NOMO-1 treated with dmso at 0.1 percent for 144 hours (cell line): ENCODE results near the gene PTGIS.
"Not testable (repeated sequence)": the region's sequence is repeated elsewhere in the genome, so short reads cannot be mapped to it uniquely, and the experiment has no call there.

Experiments
- DNase-seq: peaks from one replicate; lab custom pipeline; 2025; ENCODE audit not compliant: unreplicated experiment; lab: John Stamatoyannopoulos, UW

PTGIS gene

DNA sequence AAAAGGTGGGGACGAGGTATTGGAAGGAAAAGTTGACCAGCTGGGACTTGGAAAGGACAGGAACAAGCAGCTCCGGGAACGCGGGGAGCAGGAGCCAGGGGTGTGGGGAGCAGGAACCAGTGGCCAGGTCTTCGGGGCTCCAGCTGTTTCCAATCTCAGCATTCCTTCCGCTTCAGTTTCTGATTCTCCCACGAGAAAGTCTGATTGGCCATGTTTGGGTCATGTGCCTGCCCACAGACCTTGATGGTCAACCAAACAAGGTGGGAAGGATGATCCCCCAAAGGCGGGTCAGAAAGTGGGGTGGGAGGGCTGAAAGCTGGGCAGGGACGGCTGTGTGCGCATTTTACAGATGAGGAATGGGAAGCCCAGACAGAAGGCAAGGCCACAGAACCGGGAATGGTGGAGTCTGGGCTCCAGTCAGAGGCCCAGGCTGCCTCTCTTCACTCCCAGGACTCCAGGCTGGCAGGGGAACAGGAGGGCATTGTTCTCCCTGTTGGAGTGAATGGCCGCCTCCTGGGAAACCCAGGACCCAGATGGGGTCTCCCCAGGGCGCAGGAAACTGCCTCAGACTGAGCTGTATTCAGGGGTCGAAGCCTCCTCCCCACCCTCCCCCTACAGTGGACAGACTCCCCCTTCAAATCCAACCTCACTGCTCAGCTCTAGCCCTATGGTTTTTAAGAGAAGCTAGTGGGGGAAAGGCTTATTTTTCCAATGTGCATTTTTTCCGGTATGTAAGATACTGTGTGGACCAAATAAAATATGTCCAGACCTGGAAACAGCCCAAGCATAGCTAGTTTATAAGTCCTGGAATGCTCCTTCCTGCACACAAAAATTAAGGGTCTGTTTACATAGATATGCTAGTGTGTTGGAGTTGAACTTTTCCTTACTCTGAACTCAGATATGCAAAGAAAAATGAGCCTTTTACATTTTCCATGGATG is 12.2 kb upstream of the PTGIS start:
- DNase-seq, result no peak

DNA sequence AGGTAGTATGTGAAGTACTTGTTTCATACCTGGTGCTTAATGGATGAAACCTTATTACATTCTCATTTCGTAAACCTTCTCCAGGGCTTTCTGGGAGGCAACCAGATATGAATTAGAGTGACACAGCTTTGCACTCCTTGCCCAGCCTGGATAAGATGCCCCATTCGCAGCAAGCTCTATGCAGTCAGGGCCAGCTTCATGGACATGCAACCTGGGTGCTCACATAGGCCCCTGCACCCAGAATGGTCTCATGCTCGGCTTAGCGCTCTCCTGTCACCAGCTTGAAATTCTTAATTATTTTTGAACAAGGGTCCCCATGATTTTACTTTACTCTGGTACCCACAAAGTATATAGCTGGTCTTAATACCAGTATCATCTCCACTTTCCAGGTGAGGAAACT is 11.3 kb upstream of the PTGIS start:
- DNase-seq, result no peak

DNA sequence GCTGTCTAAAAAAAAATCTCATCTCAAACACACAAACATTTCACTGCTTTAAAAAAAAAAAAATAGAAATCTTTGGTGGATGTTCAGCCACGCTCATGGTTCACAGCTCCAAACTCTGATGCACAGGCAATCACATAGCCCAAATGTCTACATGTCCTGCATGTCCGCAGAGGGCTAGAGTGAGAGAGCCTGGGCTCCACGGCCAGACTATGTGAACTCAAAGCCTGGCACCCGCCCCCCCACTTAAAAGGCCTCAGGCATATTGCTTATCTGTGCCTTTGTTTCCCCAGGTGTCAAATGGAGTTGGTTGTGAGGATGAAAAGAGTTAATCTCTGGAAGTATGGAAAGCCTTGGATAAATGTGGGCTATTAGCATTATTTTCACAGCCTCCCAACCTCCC is 10.5 kb upstream of the PTGIS start:
- DNase-seq, result no peak

DNA sequence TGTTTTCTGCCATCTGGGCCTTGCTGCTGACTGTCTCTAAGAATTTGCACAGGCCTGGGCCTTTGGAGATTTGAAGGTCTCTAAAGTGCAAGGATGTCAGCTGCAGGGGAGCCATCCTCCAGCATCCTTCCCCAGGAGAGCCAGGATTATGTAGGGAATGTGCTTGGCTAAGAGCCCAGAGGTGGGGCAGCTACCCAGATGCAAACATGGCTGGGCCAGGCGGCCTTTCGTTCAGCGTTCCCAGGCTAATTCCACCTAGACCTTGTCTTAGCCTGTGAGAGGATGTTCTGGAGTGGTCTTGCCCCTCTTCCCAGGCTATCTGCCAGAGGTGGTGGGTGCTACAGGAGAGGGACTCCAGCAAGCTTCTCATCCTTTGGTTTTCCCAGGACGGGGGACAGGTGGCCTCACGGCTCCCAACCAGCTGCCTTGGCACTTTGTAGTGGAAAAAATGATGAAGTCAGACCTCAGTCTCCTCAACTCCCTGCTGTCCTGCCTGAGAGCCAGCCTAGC is 7.7 kb upstream of the PTGIS start:
- no peak for DNase-seq

DNA sequence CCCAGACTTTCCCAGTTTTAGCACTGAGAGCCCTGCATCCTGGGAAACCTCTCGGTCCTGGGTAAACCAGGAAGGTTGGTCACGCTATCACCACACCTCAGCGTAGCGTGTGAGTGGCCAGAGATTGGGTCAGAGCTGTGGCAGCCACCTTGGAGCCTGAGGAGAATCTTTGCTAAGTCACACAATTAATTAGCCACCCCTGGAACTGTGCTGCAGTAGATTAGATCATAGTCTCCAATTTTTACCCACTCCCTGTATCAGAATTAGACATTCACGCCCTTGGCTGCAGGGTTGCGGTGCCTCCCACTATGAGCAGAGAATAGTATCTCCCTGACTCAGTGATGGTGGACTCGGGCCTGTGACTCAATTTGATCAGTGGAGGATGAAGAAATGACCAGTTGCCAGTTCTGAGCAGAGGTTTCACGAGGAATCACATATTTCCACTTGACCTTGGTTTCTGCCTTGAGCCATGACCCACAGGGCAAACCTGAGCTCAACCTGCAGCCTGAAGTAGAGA is 6.0 kb upstream of the PTGIS start:
- no peak for DNase-seq

DNA sequence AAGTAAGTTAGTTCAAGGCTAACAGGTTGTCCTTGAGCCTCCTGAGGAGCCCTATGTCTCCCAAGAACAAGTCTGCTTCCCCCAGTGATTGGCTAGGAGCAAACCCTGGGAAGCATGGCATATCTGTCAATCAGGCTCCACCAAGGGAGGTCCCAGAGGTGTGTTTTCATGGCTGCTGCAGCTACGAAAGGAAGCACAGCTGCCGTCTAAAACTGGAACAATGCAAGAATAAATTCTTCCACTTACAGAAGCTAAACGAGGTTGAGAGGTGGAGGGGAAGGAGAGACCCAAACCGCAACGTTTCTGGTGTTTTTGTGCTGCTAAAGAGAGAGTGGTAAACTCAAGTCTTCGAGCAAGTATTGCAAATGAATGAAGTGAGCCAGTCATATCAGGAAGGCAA is 4.9 kb upstream of the PTGIS start:
- no peak for DNase-seq

DNA sequence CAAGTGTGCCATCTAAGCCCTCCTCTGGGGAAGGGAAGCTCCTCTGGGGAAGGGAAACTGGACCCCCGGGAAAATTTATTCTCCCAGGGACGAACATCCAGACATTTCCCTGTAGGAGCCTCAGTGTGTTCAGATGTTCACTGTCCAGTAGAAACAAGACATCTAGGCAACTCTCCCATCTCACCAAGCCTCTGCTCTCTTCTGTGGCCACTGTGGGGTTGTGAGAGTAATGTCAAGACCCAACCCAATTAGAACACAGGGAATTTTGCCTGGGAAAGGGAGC is 3.6 kb upstream of the PTGIS start:
- no peak for DNase-seq

DNA sequence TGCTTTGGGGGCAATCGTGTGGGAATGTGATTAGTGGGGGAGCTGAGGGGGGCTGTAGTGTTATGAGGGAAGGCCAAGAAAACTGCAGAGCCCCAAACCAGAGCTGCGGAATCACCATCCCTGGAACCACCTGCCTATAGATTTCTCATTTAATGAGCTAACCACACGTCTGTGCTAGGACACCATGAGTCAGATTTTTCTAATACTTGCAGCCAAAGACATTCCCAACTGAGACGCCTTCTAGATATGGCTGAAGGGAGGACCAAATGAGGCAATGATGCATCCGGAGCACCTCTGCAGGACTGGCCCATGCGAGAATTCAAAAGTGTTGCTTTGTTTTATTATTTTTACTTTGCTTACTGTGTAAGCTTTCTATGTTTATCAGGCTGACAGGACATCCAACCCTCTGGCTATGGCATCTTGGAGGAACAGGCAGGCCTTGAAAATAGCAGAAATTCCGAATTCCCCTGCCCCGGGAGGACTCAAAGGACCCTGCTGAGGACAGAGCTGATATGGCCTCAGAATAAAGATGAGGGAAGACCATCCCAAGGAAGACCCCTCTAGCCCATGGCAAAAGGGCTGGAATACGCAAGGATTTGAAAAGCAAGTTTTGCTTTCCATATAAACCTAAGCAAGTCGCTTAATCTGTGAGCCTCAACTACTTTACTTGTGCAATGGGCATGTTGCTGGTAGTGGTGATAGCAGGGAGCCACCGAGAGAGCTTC is 3.1 kb upstream of the PTGIS start:
- no peak for DNase-seq

DNA sequence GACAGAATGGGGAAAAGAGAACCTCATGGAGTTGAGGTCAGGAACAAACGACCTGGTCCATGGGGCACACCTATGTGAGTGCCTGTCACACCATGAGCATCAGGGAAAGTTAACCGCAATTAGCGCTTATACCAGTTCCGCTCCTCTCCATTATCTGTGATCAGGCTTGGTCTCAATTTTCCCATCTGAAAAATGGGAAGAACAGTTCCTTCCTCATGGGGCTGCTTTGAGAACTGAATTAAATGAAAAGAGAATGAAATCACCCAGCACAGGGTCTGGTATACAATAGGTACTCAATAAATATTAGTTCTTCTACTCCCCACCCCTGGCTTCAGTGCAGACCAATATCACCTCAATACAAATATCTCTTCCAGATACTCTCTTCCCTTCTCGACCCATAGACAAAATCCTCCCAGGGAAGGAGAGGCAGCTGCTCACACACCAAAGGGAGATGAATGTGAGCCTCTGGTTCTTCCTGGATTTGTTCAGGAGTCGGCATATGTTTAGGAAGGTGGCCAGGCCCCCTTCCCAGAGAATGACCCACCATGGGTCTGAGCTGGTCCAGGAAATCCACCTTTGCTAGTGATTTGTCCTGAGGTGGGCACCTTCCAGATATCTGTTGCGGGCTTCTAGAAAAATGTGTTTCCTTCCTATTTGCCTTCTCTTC is 2.4 kb upstream of the PTGIS start:
- DNase-seq, result no peak

DNA sequence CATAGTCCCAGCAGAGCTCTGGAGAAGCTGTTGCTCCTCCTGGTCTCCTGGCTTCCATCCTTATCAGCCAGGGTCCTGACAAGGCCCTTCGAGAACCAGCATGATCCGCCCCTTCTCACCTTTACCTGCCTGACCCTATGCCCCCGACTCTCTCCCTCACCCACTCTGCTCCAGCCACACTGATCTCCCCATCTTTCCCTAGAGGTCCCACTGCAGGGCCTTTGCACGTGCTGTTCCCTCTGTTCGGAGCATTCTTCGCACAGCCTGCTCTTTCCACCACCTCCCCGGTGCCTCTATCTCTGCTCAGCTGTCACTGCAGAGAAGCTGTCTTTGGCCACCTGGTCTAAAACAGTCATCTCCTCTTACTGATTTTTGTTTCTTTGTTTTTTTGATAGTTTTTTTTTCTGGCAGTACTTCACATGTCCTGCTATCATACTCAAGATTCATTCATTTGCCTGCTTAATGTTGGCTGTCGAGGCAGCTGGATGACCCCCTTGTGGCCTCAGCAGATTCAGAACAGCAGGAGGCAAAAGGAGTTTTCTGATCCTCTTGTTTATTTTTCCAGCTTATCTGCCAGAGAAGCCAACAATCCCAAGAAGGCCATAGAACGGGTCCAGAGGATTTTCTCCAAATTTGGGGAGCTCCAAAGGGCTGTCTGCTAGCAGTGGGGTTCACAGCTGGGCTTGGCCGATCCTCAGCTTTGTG is 1.6 kb upstream of the PTGIS start:
- DNase-seq, result no peak

DNA sequence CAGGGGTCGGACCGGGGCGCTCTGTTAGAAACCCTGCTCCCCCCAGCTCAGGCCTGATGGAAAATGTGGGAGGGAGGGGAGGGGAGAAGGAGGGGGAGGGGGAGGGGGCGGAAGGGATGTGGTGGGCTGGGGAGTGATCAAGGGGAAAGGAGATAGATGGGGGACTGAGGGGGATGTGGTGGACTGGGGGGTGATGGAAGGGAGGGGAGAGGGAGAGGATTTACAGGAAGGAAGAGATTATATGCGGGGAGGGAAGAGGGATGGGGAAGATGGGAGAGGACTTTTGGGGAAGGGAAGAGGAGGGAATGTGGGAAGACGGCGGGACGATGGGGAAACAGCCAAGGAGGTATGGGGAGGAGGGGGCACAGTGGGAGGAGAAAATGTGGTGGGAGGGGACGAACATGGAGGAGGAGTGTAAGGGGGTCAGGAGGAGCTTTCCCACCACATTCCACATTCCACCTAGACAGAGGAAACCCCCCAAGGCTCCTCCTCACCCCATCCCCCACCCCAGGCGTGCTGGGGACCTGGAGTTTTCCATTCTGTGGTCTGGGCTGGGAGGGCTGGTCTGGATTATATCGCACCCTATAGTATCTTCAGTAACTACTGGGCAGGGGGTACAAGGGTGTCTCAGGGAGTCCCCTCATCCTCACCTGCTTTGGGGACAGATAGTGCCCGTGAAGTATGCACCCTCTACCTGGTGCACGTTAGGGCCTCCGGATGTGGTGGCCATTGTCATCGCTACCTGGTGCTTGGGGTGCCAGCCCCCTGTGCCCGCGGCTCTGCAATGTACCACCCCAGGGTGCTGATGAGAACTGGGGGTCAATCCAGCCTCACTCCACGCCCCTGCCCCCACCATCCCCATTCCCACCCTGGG is 578 bp upstream of the PTGIS start:
- DNase-seq, result no peak

DNA sequence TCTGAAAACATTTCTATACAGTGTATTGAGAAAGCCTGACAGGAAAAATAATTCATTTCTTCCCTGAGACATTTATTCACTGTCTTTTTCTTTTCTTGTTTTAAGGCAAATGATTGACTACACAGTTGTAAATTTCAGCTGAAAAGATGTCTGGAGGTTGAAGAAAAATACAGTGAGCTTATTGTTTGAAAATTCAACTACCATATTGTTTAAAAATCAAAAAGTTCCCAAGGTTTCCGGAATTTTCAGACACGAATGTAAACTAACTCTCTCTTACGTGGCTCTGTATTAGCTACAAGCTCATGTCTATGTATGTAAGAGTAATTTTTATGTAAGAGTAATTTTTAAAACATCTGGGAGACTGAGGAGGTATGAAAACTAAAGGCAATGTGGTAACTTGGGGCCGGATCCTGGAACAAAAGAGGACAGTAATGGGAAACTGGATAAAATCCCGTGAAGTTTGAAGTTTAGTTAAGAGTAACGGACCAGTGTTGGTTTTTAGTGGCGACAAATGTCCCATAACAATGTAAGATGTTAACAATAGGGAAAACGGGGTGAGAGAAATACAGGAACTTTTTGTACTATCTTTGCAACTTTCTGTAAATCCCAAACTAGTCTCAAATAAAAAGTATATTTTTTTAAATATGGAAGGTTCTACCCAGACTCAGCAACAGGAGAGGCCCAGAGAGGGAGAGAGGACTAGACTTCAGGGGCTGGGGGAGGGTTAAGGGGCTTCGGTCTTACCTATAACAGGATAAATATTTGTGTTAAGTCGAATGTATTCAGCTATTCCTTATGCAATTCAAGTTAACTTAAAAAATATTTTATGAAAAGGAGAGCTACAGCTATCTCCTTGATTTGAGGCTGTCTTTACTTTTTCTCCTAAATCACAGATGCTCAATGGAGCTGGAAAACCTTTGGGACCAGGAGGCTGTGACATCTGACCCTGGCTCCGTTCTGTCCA is 1.3 kb downstream of the PTGIS start:
- DNase-seq, result no peak

DNA sequence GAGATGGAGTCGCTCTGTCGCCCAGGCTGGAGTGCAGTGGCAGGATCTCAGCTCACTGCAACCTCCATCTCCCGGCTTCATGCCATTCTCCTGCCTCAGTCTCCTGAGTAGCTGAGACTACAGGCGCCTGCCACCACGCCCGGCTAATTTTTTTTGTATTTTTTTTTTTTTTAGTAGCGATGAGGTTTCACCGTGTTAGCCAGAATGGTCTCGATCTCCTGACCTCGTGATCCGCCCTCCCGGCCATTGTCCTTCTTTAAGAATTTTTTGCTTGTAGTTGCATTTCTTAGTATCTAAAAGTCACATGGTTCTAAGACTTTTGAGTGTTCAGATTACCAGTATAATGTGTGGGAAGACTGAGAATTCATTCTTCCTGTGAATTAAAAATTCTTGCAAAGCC is 2.9 kb downstream of the PTGIS start:
- DNase-seq, result not testable (repeated sequence)

DNA sequence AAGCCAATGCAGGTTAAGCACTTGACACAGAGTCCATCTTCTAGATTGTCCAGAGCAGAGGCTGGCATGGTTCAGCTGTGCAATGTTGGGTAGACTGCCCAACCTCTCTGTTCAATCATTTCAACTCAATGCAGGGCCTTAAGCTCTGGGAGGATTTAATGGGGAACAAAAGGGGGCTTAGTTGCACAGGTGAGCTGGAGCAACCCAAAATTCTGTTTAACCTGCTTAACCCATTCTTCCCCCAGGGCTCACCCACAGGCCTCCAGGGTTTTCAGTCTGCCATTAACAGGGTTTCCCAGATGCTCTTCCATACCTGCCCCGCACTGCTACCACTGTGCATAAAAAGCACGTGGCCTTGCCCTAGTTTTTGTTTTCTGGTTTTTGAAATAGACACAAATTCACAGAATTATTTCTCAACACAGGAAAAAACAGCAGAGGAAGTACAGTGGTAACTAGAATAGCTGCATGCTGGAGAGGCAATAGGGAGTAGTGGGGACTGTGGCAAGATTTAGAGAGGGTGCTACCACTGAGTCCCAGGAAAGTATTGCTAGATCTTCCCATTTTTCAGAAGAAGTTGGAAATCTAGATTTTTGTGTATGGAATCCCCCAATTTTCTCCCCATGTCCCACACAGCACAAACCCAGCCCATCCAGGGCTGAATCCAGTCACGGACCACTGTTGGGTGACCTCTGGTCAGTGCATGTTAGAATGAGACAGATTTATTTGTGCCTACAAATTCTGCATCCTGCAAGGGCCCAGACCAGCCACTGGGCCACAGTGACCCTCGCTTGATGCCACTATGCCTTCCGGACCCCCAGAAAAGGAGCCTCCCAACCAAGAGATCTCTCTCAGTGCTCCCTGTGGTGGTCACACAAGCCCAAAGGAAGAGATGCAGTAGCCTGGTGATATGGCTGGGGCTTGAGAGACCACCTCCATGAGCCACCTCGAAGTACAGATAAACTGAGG is 4.6 kb downstream of the PTGIS start:
- no peak for DNase-seq

DNA sequence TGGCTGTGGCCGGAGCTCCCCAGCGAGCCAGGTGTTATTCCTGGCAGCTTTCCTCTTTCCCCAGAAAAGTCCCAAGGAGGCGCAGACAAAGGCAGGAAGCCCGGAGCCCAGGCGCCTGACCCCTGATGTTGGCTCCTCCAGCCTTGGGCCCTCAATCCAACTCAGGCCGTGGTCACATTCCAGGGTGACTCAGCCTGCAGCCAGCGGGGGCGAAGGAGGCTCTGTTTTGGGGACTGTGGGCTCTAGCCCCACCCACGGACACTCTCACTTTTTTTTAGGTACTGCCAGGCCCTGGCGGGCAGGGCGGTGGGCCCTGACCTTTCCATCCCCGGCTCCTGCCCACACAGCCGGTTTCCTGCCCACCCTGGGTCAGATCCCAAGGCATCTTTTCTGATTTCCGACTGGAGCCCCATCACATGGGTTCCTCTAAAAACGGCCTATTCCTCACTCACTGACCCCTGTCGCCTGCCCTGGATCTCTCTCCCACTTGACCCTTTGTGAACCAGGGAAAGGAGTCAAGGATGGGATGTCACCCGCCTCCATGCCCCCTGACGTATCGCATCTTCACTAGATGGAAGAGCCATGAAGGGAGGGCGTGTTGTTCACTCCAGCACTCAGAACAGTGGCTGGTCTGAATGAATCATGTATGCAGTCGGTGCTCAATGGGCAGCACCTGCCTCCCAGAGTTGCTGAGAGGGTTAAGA is 5.5 kb downstream of the PTGIS start:
- DNase-seq, result no peak

DNA sequence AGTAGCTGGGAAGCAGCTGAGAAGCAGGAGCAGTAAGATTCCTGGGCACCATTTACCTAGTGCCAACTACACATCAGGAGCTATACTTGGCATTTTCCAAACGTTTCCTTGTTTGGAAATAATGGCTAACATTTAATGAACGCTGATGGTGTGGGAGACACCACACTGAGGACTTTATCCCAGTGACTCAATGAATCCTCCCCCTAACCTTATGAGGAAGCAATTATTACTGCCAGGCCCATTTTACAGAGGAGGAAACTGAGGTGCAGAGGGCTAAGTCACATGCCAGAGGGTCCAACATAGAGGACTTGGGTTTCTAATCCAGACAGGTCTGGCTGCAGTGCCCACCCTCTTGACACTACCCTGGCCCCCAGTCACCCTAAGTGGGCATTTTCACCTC is 6.1 kb downstream of the PTGIS start:
- no peak for DNase-seq

DNA sequence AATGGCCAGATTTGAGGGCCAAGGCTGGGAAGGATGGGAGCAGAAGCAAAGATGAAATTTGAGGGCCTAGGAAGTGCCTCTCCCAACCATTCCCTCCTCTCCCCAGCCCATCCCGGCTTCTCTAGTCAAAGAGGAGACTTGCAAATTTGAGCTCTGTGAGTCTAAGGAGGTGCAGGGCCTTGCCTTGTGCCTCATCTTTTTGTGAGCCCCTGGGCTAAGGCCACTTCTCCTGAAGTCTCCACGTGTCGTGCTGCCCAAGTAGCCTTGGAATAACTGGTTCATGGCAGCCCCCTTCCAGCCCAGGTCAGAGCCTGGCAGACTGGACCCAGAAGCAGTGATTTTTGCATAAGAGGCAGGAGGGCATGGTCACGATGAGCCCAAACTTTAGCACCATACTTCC is 6.7 kb downstream of the PTGIS start:
- DNase-seq, result no peak
